Calu3 (cell line): ENCODE data around the gene AKT3. TPM values are rescaled to one million over a fixed set of nuclear protein-coding genes. Genes with fewer than 3 reads are reported as not detected.

Experiments used
- BruUV-seq: library from RNA; stranded (reverse); fragments of 400-500 nt; replicated peaks from 2 replicates; lab custom pipeline; 2021; lab: Mats Ljungman, UMichigan
- CTCF ChIA-PET: fragments of 300-600 bp; sonication (Branson Sonifier 250); formaldehyde crosslinking; loops from one replicate; lab custom pipeline; 2022; ENCODE audit warnings: antibody characterized with exemption; lab: Charles Lee
- DNase-seq: peaks from one replicate; pipeline ENCODE4 v3.0.0; 2022
- H3K27ac Mint-ChIP-seq: one replicate; pipeline ENCODE4 v1.8.0; 2022; ENCODE audit warnings: mixed read lengths; ENCODE audit not compliant: unreplicated experiment
- H3K27me3 Mint-ChIP-seq: one replicate; pipeline ENCODE4 v1.8.0; 2022; ENCODE audit warnings: mixed read lengths; ENCODE audit not compliant: unreplicated experiment
- H3K36me3 Mint-ChIP-seq: one replicate; pipeline ENCODE4 v1.8.0; 2022; ENCODE audit warnings: mild to moderate bottlenecking, moderate library complexity, mixed read lengths; ENCODE audit not compliant: insufficient read depth, unreplicated experiment
- H3K4me1 Mint-ChIP-seq: one replicate; pipeline ENCODE4 v1.8.0; 2022; ENCODE audit warnings: mild to moderate bottlenecking, low read depth, mixed read lengths; ENCODE audit not compliant: unreplicated experiment
- H3K4me3 Mint-ChIP-seq: one replicate; pipeline ENCODE4 v1.8.0; 2022; ENCODE audit warnings: mild to moderate bottlenecking, low read depth, moderate library complexity, mixed read lengths; ENCODE audit not compliant: unreplicated experiment
- H3K9me3 Mint-ChIP-seq: one replicate; pipeline ENCODE4 v1.8.0; 2022; ENCODE audit warnings: low read depth, mixed read lengths; ENCODE audit not compliant: unreplicated experiment
- intact Hi-C: fragments of 100-400 bp; cut with micrococcal nuclease; formaldehyde crosslinking; loops from one replicate; pipeline ENCODE4 v1.10.0; 2022; ENCODE audit not compliant: unreplicated experiment
- total RNA-seq: library from RNA; stranded (reverse); gene quantifications from 2 replicates; pipeline ENCODE4 v1.2.3, GENCODE V29; 2022
- TF ChIP-seq, protein P1 (sequence below): fragments of 200-600 bp; IDR thresholded peaks from one replicate; pipeline ENCODE4 v1.8.0; 2022; ENCODE audit warnings: antibody characterized with exemption; ENCODE audit not compliant: unreplicated experiment

Gene AKT3
- total RNA-seq, 1 experiment from 2014 or later = 81.2 TPM

- DNase-seq = no peak
- Mint-ChIP-seq H3K4me3 (peak overlapping the region; percentile 34), H3K27ac (peak overlapping the region; percentile 99), H3K4me1 (peaks cover 53% of the 10 kb centered on the region), H3K27me3 (no peaks in the 10 kb centered on the region), H3K36me3 (peaks cover 28% of the 10 kb centered on the region), H3K9me3 (peaks cover 2% of the 10 kb centered on the region)
- TF ChIP-seq, protein P1, sequence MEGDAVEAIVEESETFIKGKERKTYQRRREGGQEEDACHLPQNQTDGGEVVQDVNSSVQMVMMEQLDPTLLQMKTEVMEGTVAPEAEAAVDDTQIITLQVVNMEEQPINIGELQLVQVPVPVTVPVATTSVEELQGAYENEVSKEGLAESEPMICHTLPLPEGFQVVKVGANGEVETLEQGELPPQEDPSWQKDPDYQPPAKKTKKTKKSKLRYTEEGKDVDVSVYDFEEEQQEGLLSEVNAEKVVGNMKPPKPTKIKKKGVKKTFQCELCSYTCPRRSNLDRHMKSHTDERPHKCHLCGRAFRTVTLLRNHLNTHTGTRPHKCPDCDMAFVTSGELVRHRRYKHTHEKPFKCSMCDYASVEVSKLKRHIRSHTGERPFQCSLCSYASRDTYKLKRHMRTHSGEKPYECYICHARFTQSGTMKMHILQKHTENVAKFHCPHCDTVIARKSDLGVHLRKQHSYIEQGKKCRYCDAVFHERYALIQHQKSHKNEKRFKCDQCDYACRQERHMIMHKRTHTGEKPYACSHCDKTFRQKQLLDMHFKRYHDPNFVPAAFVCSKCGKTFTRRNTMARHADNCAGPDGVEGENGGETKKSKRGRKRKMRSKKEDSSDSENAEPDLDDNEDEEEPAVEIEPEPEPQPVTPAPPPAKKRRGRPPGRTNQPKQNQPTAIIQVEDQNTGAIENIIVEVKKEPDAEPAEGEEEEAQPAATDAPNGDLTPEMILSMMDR = no peak
- intact Hi-C loops = no loop called here
- BruUV-seq = no TSS peak
- CTCF ChIA-PET = interaction anchor here (1.0 to 1.3 kb wide), 3 partner anchors 9 to 14 kb away, joined by 3 read pairs; no protein-coding TSS in a partner anchor
Observed at GRCh38 chr1:243732637-243733036, 117.4 kb downstream of the AKT3 start.

GRCh38 chr1:243731974-243732625 lies 117.9 kb downstream of the AKT3 start:
- BruUV-seq = no TSS peak
- intact Hi-C loops = loop anchor here (1.0 kb wide), 1 partner anchor 111 kb away; no protein-coding TSS in a partner anchor
- Mint-ChIP-seq H3K36me3 (peaks cover 28% of the 10 kb centered on the region), H3K27ac (peak overlapping the region; percentile 99), H3K4me1 (peaks cover 48% of the 10 kb centered on the region), H3K4me3 (peak overlapping the region; percentile 34), H3K9me3 (peaks cover 2% of the 10 kb centered on the region), H3K27me3 (no peaks in the 10 kb centered on the region)
- TF ChIP-seq, protein P1 = no peak
- DNase-seq = peak; percentile 22
- CTCF ChIA-PET = interaction anchor here (1.0 to 1.3 kb wide), 4 partner anchors 8 to 13 kb away, joined by 3 to 5 read pairs (median 3); no protein-coding TSS in a partner anchor

- BruUV-seq = TSS peak; percentile 74
- CTCF ChIA-PET = interaction anchor here (0.5 to 1.5 kb wide), 13 partner anchors 9 to 1178 kb away, joined by 3 to 6 read pairs (median 3); partner anchors contain the start of gene AKT3
- H3K4me3 Mint-ChIP-seq = peak overlapping the region; percentile 76
- peaks cover 46% of the 10 kb centered on the region for H3K4me1 Mint-ChIP-seq
- H3K9me3 Mint-ChIP-seq = peaks cover 2% of the 10 kb centered on the region
- DNase-seq = peak; percentile 82
- TF ChIP-seq, protein P1 = no peak
- no peaks in the 10 kb centered on the region for H3K27me3 Mint-ChIP-seq
- intact Hi-C loops = loop anchor here (1.0 kb wide), 1 partner anchor 112 kb away; no protein-coding TSS in a partner anchor
- H3K36me3 Mint-ChIP-seq = peaks cover 28% of the 10 kb centered on the region
- peak overlapping the region; percentile 99 for H3K27ac Mint-ChIP-seq
Observed at GRCh38 chr1:243731301-243731891, 118.6 kb downstream of the AKT3 start.

GRCh38 chr1:243730487-243731150 lies 119.4 kb downstream of the AKT3 start:
- H3K9me3 Mint-ChIP-seq = peaks cover 2% of the 10 kb centered on the region
- peaks cover 28% of the 10 kb centered on the region for H3K36me3 Mint-ChIP-seq
- intact Hi-C loops = loop anchor here (1.0 kb wide), 1 partner anchor 113 kb away; no protein-coding TSS in a partner anchor
- DNase-seq = peak; percentile 85
- BruUV-seq = no TSS peak
- peaks cover 46% of the 10 kb centered on the region for H3K4me1 Mint-ChIP-seq
- TF ChIP-seq, protein P1 = no peak
- CTCF ChIA-PET = interaction anchor here (0.7 to 1.5 kb wide), 7 partner anchors 9 to 1177 kb away, joined by 3 to 6 read pairs (median 3); partner anchors contain the start of gene AKT3
- no peaks in the 10 kb centered on the region for H3K27me3 Mint-ChIP-seq
- peak overlapping the region; percentile 99 for H3K27ac Mint-ChIP-seq
- peak overlapping the region; percentile 76 for H3K4me3 Mint-ChIP-seq
